HEK293 (cell line): ENCODE measurements around the gene CA10.
A peak's percentile ranks its signal among the peaks of the same experiment; 100 is the strongest.

ENCODE experiments used
- CTCF ChIA-PET: fragments of 350-600 bp; formaldehyde crosslinking; extraction: SDS; loops from one replicate; lab custom pipeline; 2021; ENCODE audit warnings: antibody characterized with exemption; lab: Yijun Ruan, JAX
- POLR2A ChIA-PET: fragments of 300-600 bp; formaldehyde crosslinking; extraction: SDS; loops from one replicate; lab custom pipeline; 2020; ENCODE audit warnings: antibody characterized with exemption, inconsistent platforms; lab: Yijun Ruan, JAX
- H3K27ac ChIP-seq: fragments of 200-500 bp; sonication (Bioruptor generic); 2 replicates; pipeline ENCODE4 v1.5.1; 2014; ENCODE audit warnings: low read depth, low read length, control low read depth, inconsistent platforms; ENCODE audit errors: extremely low read depth
- H3K36me3 ChIP-seq, 2 experiments: fragments of 200-500 bp in 1 of 2; sonication (Bioruptor generic) in 1 of 2; 1 replicate in 1 of 2; 2 replicates in 1 of 2; pipeline ENCODE4 v1.5.1; 2014 to 2017; ENCODE audit warnings: inconsistent platforms in 2 of 2, low read length in 2 of 2; ENCODE audit not compliant: control insufficient read depth in 2 of 2, insufficient read depth in 1 of 2
- H3K4me1 ChIP-seq: fragments of 200-500 bp; sonication (Bioruptor generic); 2 replicates; pipeline ENCODE4 v1.5.1; 2014; ENCODE audit warnings: mild to moderate bottlenecking, low read length, inconsistent platforms; ENCODE audit not compliant: control insufficient read depth, insufficient read depth
- H3K4me3 ChIP-seq: 2 replicates; pipeline ENCODE4 v1.5.1; 2011; ENCODE audit warnings: low read depth, mild to moderate bottlenecking, control low read depth, low read length, moderate library complexity
- H3K9me3 ChIP-seq: fragments of 200-500 bp; sonication (Bioruptor generic); 2 replicates; pipeline ENCODE4 v1.5.1; 2014; ENCODE audit warnings: low read depth, low read length, inconsistent platforms; ENCODE audit not compliant: control insufficient read depth, insufficient read depth
- ELK4 ChIP-seq: IDR thresholded peaks from 2 replicates; pipeline ENCODE4 v1.6.1; 2011; ENCODE audit warnings: mild to moderate bottlenecking, low read depth, low read length, borderline replicate concordance
- IKZF3 ChIP-seq: fragments of 450-650 bp; IDR thresholded peaks from 2 replicates; pipeline ENCODE4 v1.5.0; 2018; ENCODE audit warnings: missing biosample characterization, mild to moderate bottlenecking, missing genetic modification characterization, moderate library complexity
- KLF7 ChIP-seq: fragments of 450-650 bp; formaldehyde crosslinking; IDR thresholded peaks from 2 replicates; pipeline ENCODE4 v1.5.1; 2016; ENCODE audit warnings: missing biosample characterization, missing genetic modification characterization, borderline replicate concordance
- MYNN ChIP-seq: fragments of 450-650 bp; formaldehyde crosslinking; IDR thresholded peaks from 2 replicates; pipeline ENCODE4 v1.5.1; 2016; ENCODE audit warnings: missing biosample characterization, missing genetic modification characterization, borderline replicate concordance
- OSR2 ChIP-seq: fragments of 450-650 bp; formaldehyde crosslinking; IDR thresholded peaks from 2 replicates; pipeline ENCODE4 v1.5.1; 2016; ENCODE audit warnings: missing biosample characterization, missing genetic modification characterization
- RBAK ChIP-seq: fragments of 450-650 bp; formaldehyde crosslinking; IDR thresholded peaks from 2 replicates; pipeline ENCODE4 v1.5.1; 2016; ENCODE audit warnings: missing biosample characterization, missing genetic modification characterization
- SCRT2 ChIP-seq: fragments of 450-650 bp; formaldehyde crosslinking; IDR thresholded peaks from 2 replicates; pipeline ENCODE4 v1.5.1; 2016; ENCODE audit warnings: missing biosample characterization, missing genetic modification characterization
- SETDB1 ChIP-seq: IDR thresholded peaks from one replicate; pipeline ENCODE4 v1.6.1; 2017; ENCODE audit warnings: mild to moderate bottlenecking, low read length, moderate library complexity, mixed read lengths; ENCODE audit not compliant: insufficient read length
- YY2 ChIP-seq: fragments of 450-650 bp; formaldehyde crosslinking; IDR thresholded peaks from 2 replicates; pipeline ENCODE4 v1.5.1; 2016; ENCODE audit warnings: missing biosample characterization, missing genetic modification characterization
- ZBTB21 ChIP-seq: fragments of 450-650 bp; formaldehyde crosslinking; IDR thresholded peaks from 2 replicates; pipeline ENCODE4 v1.5.1; 2017; ENCODE audit warnings: missing biosample characterization, missing genetic modification characterization
- ZBTB26 ChIP-seq: fragments of 450-650 bp; formaldehyde crosslinking; optimal IDR thresholded peaks from 2 replicates; pipeline ENCODE3; 2016; ENCODE audit warnings: missing biosample characterization, mild to moderate bottlenecking, missing genetic modification characterization
- ZBTB8A ChIP-seq: fragments of 450-650 bp; formaldehyde crosslinking; IDR thresholded peaks from 2 replicates; pipeline ENCODE4 v1.5.1; 2016; ENCODE audit warnings: missing biosample characterization, missing genetic modification characterization
- ZEB2 ChIP-seq: fragments of 450-650 bp; formaldehyde crosslinking; IDR thresholded peaks from 2 replicates; pipeline ENCODE4 v1.5.1; 2016; ENCODE audit warnings: missing biosample characterization, missing genetic modification characterization
- ZIC2 ChIP-seq: fragments of 450-650 bp; formaldehyde crosslinking; IDR thresholded peaks from 2 replicates; pipeline ENCODE4 v1.5.1; 2016; ENCODE audit warnings: missing biosample characterization, missing genetic modification characterization
- ZNF114 ChIP-seq: fragments of 450-650 bp; formaldehyde crosslinking; IDR thresholded peaks from 2 replicates; pipeline ENCODE4 v1.5.0; 2017; ENCODE audit warnings: missing biosample characterization, missing genetic modification characterization
- ZNF133 ChIP-seq: fragments of 450-650 bp; formaldehyde crosslinking; IDR thresholded peaks from 2 replicates; pipeline ENCODE4 v1.5.1; 2016; ENCODE audit warnings: missing biosample characterization, missing genetic modification characterization
- ZNF140 ChIP-seq: fragments of 450-650 bp; formaldehyde crosslinking; IDR thresholded peaks from 2 replicates; pipeline ENCODE4 v1.5.1; 2016; ENCODE audit warnings: missing biosample characterization, missing genetic modification characterization
- ZNF2 ChIP-seq: fragments of 450-650 bp; formaldehyde crosslinking; IDR thresholded peaks from 2 replicates; pipeline ENCODE4 v1.5.1; 2016; ENCODE audit warnings: missing biosample characterization, missing genetic modification characterization
- ZNF266 ChIP-seq: fragments of 450-650 bp; formaldehyde crosslinking; IDR thresholded peaks from 2 replicates; pipeline ENCODE4 v1.5.1; 2016; ENCODE audit warnings: missing biosample characterization, missing genetic modification characterization, low read depth
- ZNF274 ChIP-seq, 2 experiments: fragments of 200-500 bp in 1 of 2; fragments of 450-650 bp in 1 of 2; sonication (Bioruptor generic) in 1 of 2; formaldehyde crosslinking in 1 of 2; IDR thresholded peaks; 2 replicates each; pipeline versions ENCODE4 v1.5.1 to v1.6.1; 2014 to 2016; ENCODE audit warnings: borderline replicate concordance in 1 of 2, inconsistent platforms in 1 of 2, low read length in 1 of 2, missing biosample characterization in 1 of 2, missing genetic modification characterization in 1 of 2
- ZNF391 ChIP-seq: fragments of 450-650 bp; formaldehyde crosslinking; IDR thresholded peaks from 2 replicates; pipeline ENCODE4 v1.5.1; 2016; ENCODE audit warnings: low read depth, missing biosample characterization, missing genetic modification characterization, borderline replicate concordance
- ZNF398 ChIP-seq: fragments of 450-650 bp; formaldehyde crosslinking; IDR thresholded peaks from 2 replicates; pipeline ENCODE4 v1.5.1; 2017; ENCODE audit warnings: missing biosample characterization, missing genetic modification characterization
- ZNF48 ChIP-seq: fragments of 450-650 bp; formaldehyde crosslinking; IDR thresholded peaks from 2 replicates; pipeline ENCODE4 v1.5.1; 2016; ENCODE audit warnings: missing biosample characterization, missing genetic modification characterization
- ZNF514 ChIP-seq: fragments of 450-650 bp; formaldehyde crosslinking; IDR thresholded peaks from 2 replicates; pipeline ENCODE4 v1.5.1; 2016; ENCODE audit warnings: missing biosample characterization, missing genetic modification characterization
- ZNF544 ChIP-seq: fragments of 450-650 bp; formaldehyde crosslinking; IDR thresholded peaks from 2 replicates; pipeline ENCODE4 v1.5.0; 2017; ENCODE audit warnings: missing biosample characterization, missing genetic modification characterization
- ZNF549 ChIP-seq: fragments of 450-650 bp; IDR thresholded peaks from 2 replicates; pipeline ENCODE4 v1.5.1; 2018; ENCODE audit warnings: missing biosample characterization, missing genetic modification characterization, mild to moderate bottlenecking, inconsistent platforms, moderate library complexity
- ZNF571 ChIP-seq: fragments of 450-650 bp; formaldehyde crosslinking; IDR thresholded peaks from 2 replicates; pipeline ENCODE4 v1.5.0; 2017; ENCODE audit warnings: missing biosample characterization, missing genetic modification characterization
- ZNF626 ChIP-seq: fragments of 450-650 bp; sonication (Bioruptor Pico); formaldehyde crosslinking; IDR thresholded peaks from 2 replicates; pipeline ENCODE4 v1.5.1; 2018; ENCODE audit warnings: missing biosample characterization, missing genetic modification characterization, inconsistent platforms
- ZNF660 ChIP-seq: fragments of 450-650 bp; IDR thresholded peaks from 2 replicates; pipeline ENCODE4 v1.5.1; 2018; ENCODE audit warnings: missing biosample characterization, mild to moderate bottlenecking, missing genetic modification characterization
- ZNF670 ChIP-seq: fragments of 450-650 bp; formaldehyde crosslinking; IDR thresholded peaks from 2 replicates; pipeline ENCODE4 v1.5.1; 2016; ENCODE audit warnings: missing biosample characterization, missing genetic modification characterization, low read depth
- ZNF76 ChIP-seq: fragments of 450-650 bp; formaldehyde crosslinking; IDR thresholded peaks from 2 replicates; pipeline ENCODE4; 2016; ENCODE audit warnings: low read depth, missing biosample characterization, missing genetic modification characterization, borderline replicate concordance

Gene CA10

GRCh38 chr17:51651513-51652298 is 506.8 kb downstream of the CA10 start:
- CTCF ChIA-PET: interaction anchor here (0.6 to 2.4 kb wide), 9 partner anchors 7 to 197 kb away, joined by 3 to 22 read pairs (median 3); no protein-coding TSS in a partner anchor
- no peaks in the 10 kb centered on the region for H3K9me3 ChIP-seq
- H3K4me3 ChIP-seq: no peak overlapping the region
- H3K27ac ChIP-seq: peak overlapping the region; percentile 92; the same call in 1 of the 2 replicates
- POLR2A ChIA-PET: interaction anchor here (0.6 to 1.3 kb wide), 3 partner anchors 10 to 85 kb away, joined by 3 read pairs; no protein-coding TSS in a partner anchor
- TF ChIP-seq SETDB1 (no peak), ZBTB8A (tag by site-specific recombination) (no peak), ZNF571 (tag by site-specific recombination) (no peak), MYNN (tag by site-specific recombination) (no peak), YY2 (tag by site-specific recombination) (no peak), ZNF544 (tag by site-specific recombination) (no peak), ZNF48 (tag by site-specific recombination) (no peak), ZIC2 (no peak), ZNF2 (no peak), ZNF670 (tag by site-specific recombination) (no peak), KLF7 (tag by site-specific recombination) (no peak), ZNF398 (tag by site-specific recombination) (no peak), ZNF76 (tag by site-specific recombination) (no peak), SCRT2 (tag by site-specific recombination) (no peak), ZNF274 (IDR thresholded peaks at IDR 0.05; ENCODE audit: low read length) (no peak), ZNF274 (tag by site-specific recombination; IDR thresholded peaks at IDR 0.05; ENCODE audit: borderline replicate concordance) (no peak), ELK4 (no peak)
- peaks cover 66% of the 10 kb centered on the region for H3K4me1 ChIP-seq
- H3K36me3 ChIP-seq: no peaks in the 10 kb centered on the region

- Histone ChIP-seq H3K9me3 (no peaks in the 10 kb centered on the region), H3K4me1 (peaks cover 66% of the 10 kb centered on the region), H3K27ac (peak overlapping the region; percentile 92), H3K4me3 (no peak overlapping the region), H3K36me3 (no peaks in the 10 kb centered on the region)
- ChIA-PET POLR2A (interaction anchor here (1.0 to 1.4 kb wide), 3 partner anchors 11 to 65 kb away, joined by 3 read pairs; no protein-coding TSS in a partner anchor), CTCF (interaction anchor here (0.7 to 2.4 kb wide), 10 partner anchors 8 to 104 kb away, joined by 3 to 22 read pairs (median 4); no protein-coding TSS in a partner anchor)
- TF ChIP-seq OSR2 (tag by site-specific recombination) (peak; percentile 59; the same call in 1 of the 2 replicates), IKZF3 (tag by site-specific recombination) (no peak), ZNF660 (tag by site-specific recombination) (no peak), ZNF140 (tag by site-specific recombination) (no peak), ZBTB21 (tag by site-specific recombination) (no peak), ZNF514 (tag by site-specific recombination) (no peak), ZNF549 (tag by site-specific recombination) (no peak), MYNN (tag by site-specific recombination) (no peak), RBAK (tag by site-specific recombination) (no peak), ZNF391 (no peak), ZEB2 (tag by site-specific recombination) (no peak; the same call in 1 of the 2 replicates), ZNF114 (tag by site-specific recombination) (no peak), ZNF266 (tag by site-specific recombination) (no peak), ZBTB26 (tag by site-specific recombination) (no peak), ZNF133 (tag by site-specific recombination) (no peak), ZNF626 (tag by site-specific recombination) (no peak)
Observed at GRCh38 chr17:51650772-51651171, 507.7 kb downstream of the CA10 start.
